HG02759 (cell line): Measurements from ENCODE around the gene BDKRB2.

ENCODE experiments used
- ATAC-seq: cut with Tn5 transposase; IDR thresholded peaks from one replicate; pipeline ENCODE4 v1.9.1; 2021; ENCODE audit warnings: mild to moderate bottlenecking, moderate library complexity; ENCODE audit not compliant: unreplicated experiment

Gene BDKRB2

GRCh38 chr14:96176275-96176674, 28.4 kb upstream of the BDKRB2 start:
- ATAC-seq = no peak

- ATAC-seq = no peak
Measured at GRCh38 chr14:96176811-96177211, 27.8 kb upstream of the BDKRB2 start.

DNA sequence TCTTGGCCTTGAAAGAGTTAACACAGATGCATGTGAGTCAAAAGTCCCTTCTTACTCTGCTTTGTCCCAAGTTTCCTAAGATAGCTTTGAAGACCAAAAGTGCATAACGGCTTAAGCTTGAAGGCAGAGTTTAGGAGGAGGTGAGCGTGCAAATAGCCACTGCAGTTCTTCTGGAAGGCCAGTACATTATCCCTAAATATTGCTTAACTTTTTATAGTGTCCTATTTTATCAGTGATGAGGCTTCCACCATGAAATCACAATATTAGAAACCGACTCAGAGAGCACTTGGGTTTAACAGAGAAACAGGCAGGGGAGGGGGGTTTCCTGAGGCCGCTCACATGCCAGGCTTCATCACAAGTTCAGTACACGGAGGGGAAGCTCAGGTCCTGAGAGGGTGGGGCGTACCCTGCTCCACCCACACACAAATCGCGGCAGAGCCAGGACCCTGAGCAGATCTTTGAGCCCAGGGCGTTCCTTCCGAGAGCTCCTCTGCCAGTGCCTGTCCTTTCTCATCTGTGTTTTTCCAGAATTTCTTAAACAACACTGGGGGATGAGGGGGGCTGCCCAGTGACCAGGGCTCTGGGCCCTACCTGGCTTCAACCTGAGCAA, 26.8 kb upstream of the BDKRB2 start:
- peak; percentile 70 for ATAC-seq

- no peak for ATAC-seq
Measured at GRCh38 chr14:96178461-96179321, 25.9 kb upstream of the BDKRB2 start.

DNA sequence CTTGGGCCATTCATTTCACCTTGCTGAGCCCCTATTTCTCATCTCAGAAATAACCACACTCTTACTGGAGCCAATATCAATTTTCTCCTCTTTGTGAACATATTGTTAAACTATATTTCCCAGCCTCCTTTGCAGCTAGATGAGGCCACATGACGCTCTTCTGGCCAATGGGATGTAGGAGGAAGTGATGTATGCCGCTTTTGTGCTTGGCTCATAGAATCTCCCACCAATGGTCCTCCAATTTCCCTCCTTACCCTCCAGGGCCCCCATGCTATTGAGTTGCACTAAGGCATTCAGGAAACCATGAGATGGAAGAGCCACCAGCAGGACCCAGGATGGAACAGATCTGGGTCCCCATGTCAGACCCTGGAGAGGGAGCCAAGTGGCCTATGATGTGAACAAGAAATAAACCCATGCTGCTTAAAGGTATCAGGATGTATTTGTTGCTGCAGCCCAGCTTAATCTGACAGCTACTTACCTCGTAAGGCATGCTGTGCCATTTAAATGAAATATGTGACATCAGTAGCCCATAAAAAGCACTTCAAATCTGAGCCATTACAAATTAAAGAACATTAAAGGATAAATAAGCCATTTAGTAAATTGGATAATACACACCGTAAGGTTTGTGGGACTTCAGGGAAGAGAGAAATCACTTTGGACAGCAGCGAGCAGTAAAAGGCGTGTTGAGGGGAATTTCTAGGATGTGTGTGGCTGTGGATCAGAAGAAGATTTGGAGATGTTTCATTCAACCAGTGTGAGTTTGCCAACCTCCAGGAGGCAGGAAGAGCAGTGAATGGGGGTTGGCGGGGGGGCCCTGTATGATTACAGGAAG, 24.4 kb upstream of the BDKRB2 start:
- ATAC-seq = no peak

- no peak for ATAC-seq
Measured at GRCh38 chr14:96181186-96182056, 23.2 kb upstream of the BDKRB2 start.

GRCh38 chr14:96182546-96182945, 22.1 kb upstream of the BDKRB2 start:
- no peak for ATAC-seq

DNA sequence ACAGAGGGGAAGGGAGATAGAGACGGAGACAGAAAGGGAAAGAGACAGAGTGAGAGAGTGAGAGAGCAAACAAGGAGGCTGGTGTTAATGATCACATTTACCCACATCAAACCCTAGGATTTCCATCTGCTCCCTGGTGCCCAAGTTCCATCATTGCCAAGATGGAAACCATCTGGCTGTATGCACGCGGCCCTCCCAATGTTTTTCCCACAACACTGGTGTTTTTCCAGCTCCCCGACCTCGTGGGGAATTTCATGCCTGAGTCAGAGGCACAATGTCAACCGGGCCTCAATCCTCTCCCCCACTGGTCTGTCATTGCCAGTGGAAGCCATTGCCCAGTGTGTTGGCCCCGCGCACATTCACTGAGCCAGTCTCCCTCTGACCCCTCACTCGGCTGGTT, 19.9 kb upstream of the BDKRB2 start:
- ATAC-seq = no peak

DNA sequence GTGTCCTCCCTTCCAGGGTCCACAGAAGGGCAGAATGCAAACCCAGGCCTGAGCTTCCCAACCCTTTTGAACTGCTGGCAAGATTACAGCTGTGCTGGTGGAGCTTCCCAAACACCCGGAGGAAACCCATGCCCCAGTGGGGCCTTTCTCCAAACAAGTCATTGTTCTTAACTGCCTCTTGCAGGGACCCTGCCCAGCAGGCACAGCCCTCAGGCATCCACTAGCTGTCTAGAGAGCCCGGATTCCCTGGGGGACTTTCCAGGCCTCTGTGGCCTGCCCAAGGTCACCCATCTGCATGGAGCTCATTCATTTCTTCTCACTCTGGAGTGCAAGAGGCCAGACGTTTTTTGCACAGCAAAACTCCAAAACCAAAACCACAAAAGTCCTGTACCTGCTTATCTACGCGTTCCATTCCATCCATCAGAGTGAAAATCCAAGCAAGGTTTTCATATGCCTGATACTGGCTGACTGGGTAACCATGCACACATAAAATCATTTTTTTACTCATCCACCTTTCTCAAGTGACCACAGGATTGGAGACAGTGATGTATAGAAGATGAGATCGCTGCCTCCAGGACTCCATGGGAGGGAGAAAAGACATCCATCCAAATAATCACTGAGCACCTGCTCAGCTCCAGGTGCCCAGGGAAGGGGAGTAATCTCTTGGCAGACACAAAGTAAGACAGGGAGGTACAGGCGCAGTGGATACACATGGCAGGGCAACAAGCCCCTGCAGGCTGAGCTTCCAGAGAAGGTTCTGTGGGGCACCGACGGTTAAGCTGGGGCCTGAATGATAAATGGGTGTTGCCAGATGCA, 17.2 kb upstream of the BDKRB2 start:
- ATAC-seq = no peak

DNA sequence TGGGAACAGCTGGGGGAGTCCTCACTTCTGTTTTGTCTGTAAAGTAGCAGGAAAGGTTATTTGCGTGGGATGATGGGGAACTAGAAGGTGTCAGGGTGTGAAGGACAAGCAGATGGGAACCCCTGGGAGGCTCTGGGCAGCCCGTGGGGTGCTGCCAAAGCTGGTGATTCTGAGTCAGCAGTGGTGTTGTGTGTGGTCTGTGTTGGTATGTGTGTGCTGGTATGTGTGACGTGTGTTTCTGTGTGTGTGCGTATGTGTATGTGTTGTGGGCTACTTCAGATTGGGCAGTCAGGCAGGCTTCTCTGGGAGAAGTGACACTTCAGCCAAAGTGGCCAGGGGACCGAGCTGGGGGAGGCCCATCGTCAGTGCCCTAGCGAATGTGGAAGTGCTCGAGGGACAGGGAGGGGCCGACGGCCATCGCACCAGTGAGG, 15.3 kb upstream of the BDKRB2 start:
- ATAC-seq = no peak

DNA sequence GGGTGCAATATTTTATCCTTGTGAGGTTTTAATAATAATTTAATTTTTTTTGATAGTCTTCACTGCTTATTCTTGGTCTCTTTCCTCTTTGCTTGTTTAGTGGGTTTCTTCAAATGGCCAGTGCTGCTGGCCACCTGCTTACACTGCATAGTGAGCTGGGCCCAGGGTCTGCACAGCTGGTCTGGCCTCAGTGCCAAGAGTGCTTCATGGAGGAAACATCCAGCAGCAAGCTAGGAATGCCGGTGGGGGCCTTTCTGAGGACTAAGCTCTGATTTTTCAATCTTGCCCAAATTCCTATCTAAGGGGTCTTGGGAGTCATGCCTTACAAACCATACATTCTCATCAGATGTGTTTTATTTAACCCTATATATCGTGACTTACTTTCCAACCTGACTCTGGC, 13.3 kb upstream of the BDKRB2 start:
- no peak for ATAC-seq

DNA sequence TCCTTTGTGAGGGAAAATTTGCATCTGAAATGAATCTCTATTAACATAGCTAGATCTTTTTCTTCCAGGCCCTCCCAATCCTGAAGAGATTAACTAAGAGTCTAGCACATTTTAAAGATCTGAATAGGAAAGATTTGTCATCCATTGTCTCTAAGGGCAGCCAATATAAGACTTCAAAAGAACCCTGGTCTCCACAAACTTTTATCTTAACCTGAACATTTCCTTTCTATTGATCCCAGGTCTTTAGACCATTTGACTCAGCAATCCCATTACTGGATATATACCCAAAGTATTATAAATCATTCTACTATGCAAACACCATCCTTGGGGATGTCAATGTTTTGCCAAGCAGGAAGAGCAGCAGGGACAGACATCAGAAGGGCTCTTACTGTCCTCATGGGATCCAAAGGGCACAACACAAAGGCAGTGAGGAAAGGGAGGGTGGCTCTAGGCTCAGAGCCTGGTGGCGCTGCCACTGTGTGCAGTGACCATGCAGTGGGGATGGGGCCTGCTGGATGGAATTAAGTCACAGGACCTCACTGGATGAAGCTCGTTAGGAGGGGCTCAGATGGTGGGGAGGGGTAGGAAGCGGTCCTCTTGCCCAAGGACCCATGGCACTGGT, 12.7 kb upstream of the BDKRB2 start:
- ATAC-seq = no peak

GRCh38 chr14:96192975-96193805, 11.4 kb upstream of the BDKRB2 start:
- no peak for ATAC-seq

GRCh38 chr14:96194262-96194656, 10.4 kb upstream of the BDKRB2 start:
- no peak for ATAC-seq

DNA sequence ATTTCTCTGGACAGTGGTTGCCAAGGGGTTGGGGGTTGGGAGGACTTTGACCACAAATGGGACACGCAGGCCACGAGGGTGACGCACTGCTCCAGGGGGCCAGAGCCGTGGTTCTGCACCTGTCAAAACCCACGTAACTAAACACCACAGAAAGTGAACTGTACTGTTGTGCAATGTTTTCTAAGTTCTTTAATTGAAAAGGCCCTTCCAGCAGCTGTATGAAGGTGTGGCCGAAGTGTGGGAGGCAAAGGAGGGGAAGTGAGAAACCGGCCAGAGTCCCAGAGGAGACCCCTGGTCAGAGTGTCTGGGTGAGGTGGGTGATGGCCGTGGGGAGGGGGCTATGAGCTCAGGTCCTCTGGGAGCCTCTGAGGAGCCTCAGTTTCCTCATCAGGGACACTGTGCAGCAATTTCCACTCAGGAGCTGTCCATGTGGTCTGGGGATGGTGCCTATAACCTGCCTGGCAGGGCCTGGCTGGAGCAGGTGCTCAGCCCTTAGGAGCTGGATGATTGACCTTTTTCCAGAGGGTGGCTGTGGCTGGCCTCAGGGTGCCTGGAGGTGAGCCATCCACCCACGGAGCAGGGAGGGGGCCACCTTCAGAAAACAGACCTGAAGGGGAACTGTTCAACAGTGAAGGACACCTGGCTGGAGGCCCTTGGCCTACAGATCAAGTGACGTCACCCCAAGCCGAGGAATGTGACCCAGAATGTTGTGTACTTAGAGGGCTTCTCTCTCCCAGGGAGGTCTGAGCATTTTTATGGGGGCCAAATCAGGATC, 9.8 kb upstream of the BDKRB2 start:
- no peak for ATAC-seq

GRCh38 chr14:96195441-96196081, 9.1 kb upstream of the BDKRB2 start:
- no peak for ATAC-seq

DNA sequence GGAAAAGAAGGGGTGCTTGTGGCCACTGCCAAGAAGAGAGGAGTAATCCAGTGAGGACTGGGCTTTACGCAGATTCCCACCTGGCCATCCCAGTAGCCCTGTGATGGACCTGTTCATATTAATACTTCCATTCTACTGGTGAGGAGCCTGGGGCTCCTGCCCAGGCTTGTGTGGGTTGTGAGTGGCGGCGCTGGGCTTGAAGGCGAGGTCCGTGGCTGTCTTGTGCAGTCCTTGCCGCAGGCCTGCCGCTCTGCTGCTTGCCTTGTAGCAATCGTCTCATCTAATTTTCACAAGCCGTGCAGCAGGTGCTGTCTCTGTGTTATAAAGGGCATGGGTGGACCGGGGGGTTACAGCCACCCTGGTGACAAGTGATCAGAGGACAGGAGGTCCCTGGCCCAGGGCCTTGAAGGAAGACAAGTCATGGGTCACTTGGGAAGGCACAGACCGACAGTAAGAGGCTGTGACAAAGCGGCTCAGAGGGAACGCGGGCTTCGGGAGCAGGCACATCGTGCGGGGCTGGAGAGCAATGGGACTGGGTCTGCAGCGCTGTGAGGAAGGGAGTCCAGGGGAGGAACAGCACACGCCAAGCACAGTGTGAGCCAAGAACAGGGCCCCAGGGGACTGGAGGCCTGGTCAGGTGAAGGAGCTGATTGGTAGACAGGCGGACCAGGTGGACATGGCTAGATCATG, 7.3 kb upstream of the BDKRB2 start:
- no peak for ATAC-seq
